Kidney epithelial cell (primary cell): ENCODE measurements around the gene SIAE. TPM values are rescaled to one million over a fixed set of nuclear protein-coding genes. Genes with fewer than 3 reads are reported as not detected.

Experiments
- DNase-seq: peaks from one replicate; pipeline ENCODE4 v3.0.0-alpha.2; 2010; ENCODE audit warnings: low read depth
- H3K27me3 ChIP-seq: 2 replicates; pipeline ENCODE4 v1.6.0; 2011; ENCODE audit warnings: low read length; ENCODE audit not compliant: control insufficient read depth, insufficient read depth
- H3K36me3 ChIP-seq: 2 replicates; pipeline ENCODE4 v1.5.1; 2011; ENCODE audit warnings: low read length; ENCODE audit not compliant: control insufficient read depth, insufficient read depth
- H3K4me3 ChIP-seq: 2 replicates; pipeline ENCODE4 v1.5.1; 2011; ENCODE audit warnings: low read depth, mild to moderate bottlenecking, control low read depth, low read length
- total RNA-seq: library from RNA; depleted of rRNA; stranded (reverse); fragments of >200 nt; gene quantifications from 2 replicates; pipeline ENCODE4 v1.2.3, GENCODE V29; 2015
- TF ChIP-seq, protein P1 (sequence below): IDR thresholded peaks from 2 replicates; pipeline ENCODE4 v1.5.1; 2011; ENCODE audit warnings: mild to moderate bottlenecking, moderate library complexity, low read length, control low read depth, inconsistent platforms; ENCODE audit not compliant: insufficient read depth, poor library complexity, severe bottlenecking

Gene SIAE
- total RNA-seq, 1 donor from 2014 or later, result 10.3 TPM

DNA sequence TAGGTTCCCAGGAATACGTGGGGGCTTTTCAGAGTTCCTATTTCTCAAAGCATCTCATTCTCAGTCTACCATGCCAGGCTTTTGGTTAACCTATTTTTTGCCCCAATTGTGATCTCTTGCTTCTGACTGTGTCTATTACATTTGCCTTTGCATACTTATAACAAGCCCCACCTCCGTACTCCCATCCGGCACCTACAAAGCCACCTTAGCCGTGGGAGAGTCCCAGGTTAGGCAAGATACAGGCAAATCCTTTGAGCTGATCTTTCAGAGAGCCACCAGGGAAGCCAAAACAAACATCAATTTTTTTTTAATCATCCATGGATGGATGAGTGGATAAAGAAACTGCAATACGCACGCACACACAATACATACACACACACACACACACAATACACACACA, 80.9 kb downstream of the SIAE start:
- no peaks in the 10 kb centered on the region for H3K36me3 ChIP-seq
- H3K4me3 ChIP-seq, result no peak overlapping the region
- DNase-seq, result no peak
- TF ChIP-seq, protein P1, sequence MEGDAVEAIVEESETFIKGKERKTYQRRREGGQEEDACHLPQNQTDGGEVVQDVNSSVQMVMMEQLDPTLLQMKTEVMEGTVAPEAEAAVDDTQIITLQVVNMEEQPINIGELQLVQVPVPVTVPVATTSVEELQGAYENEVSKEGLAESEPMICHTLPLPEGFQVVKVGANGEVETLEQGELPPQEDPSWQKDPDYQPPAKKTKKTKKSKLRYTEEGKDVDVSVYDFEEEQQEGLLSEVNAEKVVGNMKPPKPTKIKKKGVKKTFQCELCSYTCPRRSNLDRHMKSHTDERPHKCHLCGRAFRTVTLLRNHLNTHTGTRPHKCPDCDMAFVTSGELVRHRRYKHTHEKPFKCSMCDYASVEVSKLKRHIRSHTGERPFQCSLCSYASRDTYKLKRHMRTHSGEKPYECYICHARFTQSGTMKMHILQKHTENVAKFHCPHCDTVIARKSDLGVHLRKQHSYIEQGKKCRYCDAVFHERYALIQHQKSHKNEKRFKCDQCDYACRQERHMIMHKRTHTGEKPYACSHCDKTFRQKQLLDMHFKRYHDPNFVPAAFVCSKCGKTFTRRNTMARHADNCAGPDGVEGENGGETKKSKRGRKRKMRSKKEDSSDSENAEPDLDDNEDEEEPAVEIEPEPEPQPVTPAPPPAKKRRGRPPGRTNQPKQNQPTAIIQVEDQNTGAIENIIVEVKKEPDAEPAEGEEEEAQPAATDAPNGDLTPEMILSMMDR, result no peak
- peaks cover 2% of the 10 kb centered on the region for H3K27me3 ChIP-seq

DNA sequence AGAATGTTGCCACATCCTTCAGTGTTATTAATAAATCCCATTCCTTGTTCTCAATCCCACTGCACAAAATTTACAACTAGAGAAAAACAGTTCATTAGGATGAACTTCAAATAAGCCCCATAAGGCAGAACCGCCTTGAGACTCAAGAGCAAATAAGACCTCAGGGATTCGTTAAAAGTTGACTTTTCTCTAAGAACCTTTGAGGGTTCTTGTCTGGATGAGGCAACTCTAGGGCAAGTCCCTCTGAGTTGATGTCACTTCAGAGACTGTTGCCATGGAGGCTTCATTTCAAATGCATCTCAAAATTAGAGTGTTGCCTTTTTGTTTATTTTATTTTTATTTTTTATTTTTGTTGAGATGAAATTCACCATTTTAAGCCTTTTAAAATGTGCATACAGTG, 82.1 kb downstream of the SIAE start:
- Histone ChIP-seq H3K36me3 (no peaks in the 10 kb centered on the region), H3K4me3 (no peak overlapping the region), H3K27me3 (no peaks in the 10 kb centered on the region)
- DNase-seq, result no peak
- TF ChIP-seq, protein P1, result no peak

DNA sequence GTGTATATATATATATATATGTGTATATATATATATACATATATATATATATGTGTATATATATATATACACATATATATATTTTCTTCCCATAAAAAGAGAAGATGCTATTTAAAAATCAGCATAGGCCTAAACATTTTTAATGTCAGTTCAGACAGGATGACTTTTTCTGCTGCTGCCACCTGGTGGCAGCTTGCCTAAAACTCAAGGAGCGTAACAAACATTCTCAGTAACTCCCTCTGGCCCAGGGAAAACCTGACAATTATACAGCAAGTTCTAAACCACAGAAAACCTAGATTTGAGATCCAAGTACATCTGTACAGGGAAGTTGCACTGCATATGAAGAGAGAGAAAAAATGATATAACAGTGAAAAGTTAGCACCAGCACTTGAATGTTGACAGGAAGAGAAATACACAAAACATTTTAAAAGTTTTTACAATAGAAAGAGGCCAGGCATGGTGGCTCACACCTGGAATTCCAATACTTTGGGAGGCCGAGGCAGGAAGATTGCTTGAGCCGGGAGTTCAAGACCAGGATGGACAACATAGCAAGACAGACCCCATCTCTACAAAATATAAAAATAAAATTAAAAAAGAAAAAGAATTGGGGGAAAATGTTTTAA, 87.2 kb downstream of the SIAE start:
- Histone ChIP-seq H3K4me3 (no peak overlapping the region), H3K36me3 (no peaks in the 10 kb centered on the region), H3K27me3 (no peaks in the 10 kb centered on the region)
- TF ChIP-seq, protein P1, result peak; percentile 61
- no peak for DNase-seq

DNA sequence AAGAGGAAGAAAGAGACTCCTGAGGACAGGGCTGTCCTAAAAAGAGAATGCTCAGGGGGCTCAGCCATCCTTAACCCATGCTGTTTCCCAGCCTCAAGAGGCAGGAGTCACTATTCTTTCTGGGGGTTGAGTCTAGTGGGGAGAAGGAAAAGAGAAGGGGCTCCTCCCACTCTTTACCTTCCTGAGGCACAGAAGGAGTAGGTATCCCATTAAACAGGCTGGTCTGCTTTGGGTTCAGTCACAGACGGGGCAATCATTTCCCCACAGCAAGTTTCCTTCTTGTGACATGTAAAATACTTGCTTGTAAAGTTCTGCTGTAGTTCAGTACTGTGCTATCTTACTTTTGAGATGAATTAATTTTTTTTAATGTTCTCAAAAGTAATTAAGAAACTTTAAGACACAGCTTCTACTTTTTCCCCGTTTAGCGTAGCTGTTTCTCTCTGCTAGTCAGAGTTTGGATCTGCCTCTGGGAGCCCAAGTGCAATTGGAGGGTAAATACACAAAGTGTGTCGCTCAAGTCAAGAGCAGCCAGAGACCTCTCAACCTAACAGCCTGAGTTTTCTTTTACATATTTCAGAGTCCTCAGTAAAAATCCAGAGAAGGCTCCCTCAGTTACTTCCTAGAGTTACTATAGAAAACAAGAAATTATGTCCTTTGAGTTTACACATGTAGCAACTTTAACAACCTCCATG, 88.7 kb downstream of the SIAE start:
- Histone ChIP-seq H3K36me3 (no peaks in the 10 kb centered on the region), H3K27me3 (no peaks in the 10 kb centered on the region), H3K4me3 (no peak overlapping the region)
- TF ChIP-seq, protein P1, result no peak
- DNase-seq, result no peak

DNA sequence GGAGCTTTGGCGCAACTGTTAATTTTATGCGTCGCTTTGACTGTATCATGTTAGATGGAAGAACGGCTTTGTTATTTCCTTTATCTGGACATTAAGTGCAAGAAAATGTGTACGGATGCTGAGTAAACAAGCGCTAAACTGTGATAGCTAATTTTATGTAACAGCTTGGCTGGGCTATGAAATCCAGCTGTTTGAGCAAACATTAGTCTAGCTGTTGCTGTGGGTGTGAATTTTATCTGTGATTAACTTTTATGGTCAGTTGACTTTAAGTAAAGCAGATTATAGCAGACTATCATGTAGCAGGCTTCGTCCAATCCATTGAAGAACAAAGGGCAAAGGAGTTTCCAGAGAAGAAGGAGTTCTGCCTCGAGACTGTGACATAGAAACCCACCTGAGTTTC, 89.8 kb downstream of the SIAE start:
- no peaks in the 10 kb centered on the region for H3K27me3 ChIP-seq
- TF ChIP-seq, protein P1, result no peak
- H3K36me3 ChIP-seq, result no peaks in the 10 kb centered on the region

More for the DNA sequence above, 89.8 kb downstream of the SIAE start:
- no peak for DNase-seq
- H3K4me3 ChIP-seq, result no peak overlapping the region

Other genes with a start within 250 kb of the SIAE start
- gene OR8B4, start 248.9 kb downstream of the SIAE start, total RNA-seq, result not detected in 2 replicates
- not detected in 2 replicates for gene OR8B8, start 228.0 kb downstream of the SIAE start, total RNA-seq
- gene OR8B12, start 130.1 kb downstream of the SIAE start, total RNA-seq, result not detected in 2 replicates
- gene OR8A1, start 103.7 kb downstream of the SIAE start, total RNA-seq, result not detected in 2 replicates
- not detected in 2 replicates for gene PANX3, start 62.3 kb downstream of the SIAE start, total RNA-seq
- gene TBRG1, start 50.9 kb downstream of the SIAE start, total RNA-seq, result 45.4 and 53.7 TPM in 2 replicates
- 14.1 and 15.8 TPM in 2 replicates for gene SPA17, start 165 bp upstream of the SIAE start, total RNA-seq
- gene NRGN, start 66.2 kb upstream of the SIAE start, total RNA-seq, result not detected in 2 replicates
- gene VSIG2, start 78.5 kb upstream of the SIAE start, total RNA-seq, result 0.50 TPM in 1 of 2 replicates, not detected in the other
- 10.3 and 10.4 TPM in 2 replicates for gene ESAM, start 88.6 kb upstream of the SIAE start, total RNA-seq
- gene MSANTD2, start 126.7 kb upstream of the SIAE start, total RNA-seq, result 8.0 and 16.0 TPM in 2 replicates
- 57.0 and 70.2 TPM in 2 replicates for gene ROBO3, start 191.7 kb upstream of the SIAE start, total RNA-seq
- 5.1 and 6.3 TPM in 2 replicates for gene ROBO4, start 224.1 kb upstream of the SIAE start, total RNA-seq
- gene HEPN1, start 245.5 kb upstream of the SIAE start, total RNA-seq, result not detected in 2 replicates